IMR-90 (cell line): ENCODE measurements around the gene SELENOP. TPM values are rescaled to one million over a fixed set of nuclear protein-coding genes. Genes with fewer than 3 reads are reported as not detected.

Source experiments
- ATAC-seq: fragments of 200-7000 bp; cut with Tn5 transposase; 2 replicates; pipeline ENCODE4 v1.9.1; 2020; ENCODE audit warnings: low read depth, mild to moderate bottlenecking, moderate library complexity
- BruUV-seq: library from RNA; stranded (reverse); fragments of 400-500 nt; replicated peaks from 2 replicates; lab custom pipeline; 2021; lab: Mats Ljungman, UMichigan
- CTCF ChIA-PET: fragments of 300-600 bp; formaldehyde crosslinking; extraction: SDS; loops from one replicate; lab custom pipeline; 2021; ENCODE audit warnings: antibody characterized with exemption; lab: Yijun Ruan, JAX
- POLR2A ChIA-PET: fragments of 300-600 bp; sonication (Branson Sonifier 250); formaldehyde crosslinking; loops from one replicate; lab custom pipeline; 2022; ENCODE audit warnings: antibody characterized with exemption; ENCODE audit not compliant: unreplicated experiment; lab: Charles Lee
- DNase-seq: peaks from one replicate; pipeline ENCODE4 v3.0.0; 2013
- H2AFZ ChIP-seq: replicated peaks from 2 replicates; pipeline ENCODE3; 2013; ENCODE audit warnings: low read length, mild to moderate bottlenecking; ENCODE audit not compliant: poor library complexity
- H2AK5ac ChIP-seq: 2 replicates; pipeline ENCODE4 v1.6.1; 2013; ENCODE audit warnings: low read depth, low read length, inconsistent platforms
- H2AK9ac ChIP-seq: replicated peaks from 2 replicates; pipeline ENCODE3; 2013; ENCODE audit warnings: mild to moderate bottlenecking, low read depth, low read length, moderate library complexity; ENCODE audit not compliant: poor library complexity
- H2BK120ac ChIP-seq: 2 replicates; pipeline ENCODE4 v1.6.1; 2013; ENCODE audit warnings: low read depth, low read length, inconsistent platforms
- H2BK15ac ChIP-seq: 3 replicates; pipeline ENCODE4 v1.6.1; 2013; ENCODE audit warnings: low read depth, low read length, inconsistent platforms
- H2BK20ac ChIP-seq: 2 replicates; pipeline ENCODE4 v1.6.1; 2013; ENCODE audit warnings: low read depth, mild to moderate bottlenecking, inconsistent platforms, low read length, moderate library complexity
- H2BK5ac ChIP-seq: 2 replicates; pipeline ENCODE4 v1.6.1; 2013; ENCODE audit warnings: mild to moderate bottlenecking, low read depth, low read length, inconsistent platforms; ENCODE audit not compliant: poor library complexity, severe bottlenecking
- H3K14ac ChIP-seq: replicated peaks from 2 replicates; pipeline ENCODE4 v1.6.1; 2013; ENCODE audit warnings: low read depth, low read length, inconsistent platforms
- H3K18ac ChIP-seq: 2 replicates; pipeline ENCODE4 v1.6.1; 2013; ENCODE audit warnings: low read depth, low read length, control low read depth
- H3K23ac ChIP-seq: 2 replicates; pipeline ENCODE4 v1.6.1; 2013; ENCODE audit warnings: low read depth, low read length, inconsistent platforms
- H3K27ac ChIP-seq: 2 replicates; pipeline ENCODE4 v1.5.1; 2013; ENCODE audit warnings: mild to moderate bottlenecking, control low read depth, low read length; ENCODE audit not compliant: insufficient read depth
- H3K27me3 ChIP-seq: 2 replicates; pipeline ENCODE4 v1.6.1; 2013; ENCODE audit warnings: low read length; ENCODE audit not compliant: control insufficient read depth, insufficient read depth
- H3K36me3 ChIP-seq: 2 replicates; pipeline ENCODE4 v1.6.1; 2013; ENCODE audit warnings: low read length, mixed read lengths; ENCODE audit not compliant: control insufficient read depth, insufficient read depth
- H3K4ac ChIP-seq: 2 replicates; pipeline ENCODE4 v1.6.1; 2013; ENCODE audit warnings: low read depth, low read length, inconsistent platforms
- H3K4me1 ChIP-seq: 2 replicates; pipeline ENCODE4 v1.6.1; 2013; ENCODE audit warnings: low read length, mixed read lengths; ENCODE audit not compliant: control insufficient read depth, insufficient read depth
- H3K4me2 ChIP-seq: 2 replicates; pipeline ENCODE4 v1.6.1; 2013; ENCODE audit warnings: low read depth, mild to moderate bottlenecking, control low read depth, low read length, moderate library complexity
- H3K4me3 ChIP-seq: 2 replicates; pipeline ENCODE4 v1.5.1; 2013; ENCODE audit warnings: low read depth, mild to moderate bottlenecking, control low read depth, low read length, moderate library complexity; ENCODE audit not compliant: insufficient read depth
- H3K56ac ChIP-seq: 2 replicates; pipeline ENCODE4 v1.6.1; 2013; ENCODE audit warnings: low read length, inconsistent platforms; ENCODE audit not compliant: insufficient read depth; ENCODE audit errors: extremely low read depth
- H3K79me1 ChIP-seq, 2 experiments: 2 replicates each; pipeline ENCODE4 v1.6.1; 2013; ENCODE audit warnings: low read length in 2 of 2, inconsistent platforms in 1 of 2, low read depth in 1 of 2
- H3K9ac ChIP-seq: 2 replicates; pipeline ENCODE4 v1.6.1; 2013; ENCODE audit warnings: low read depth, low read length, control low read depth
- H3K9me1 ChIP-seq: 2 replicates; pipeline ENCODE4 v1.6.1; 2013; ENCODE audit warnings: low read length, inconsistent platforms; ENCODE audit not compliant: insufficient read depth
- H3K9me3 ChIP-seq: 2 replicates; pipeline ENCODE4 v1.6.1; 2013; ENCODE audit warnings: low read length; ENCODE audit not compliant: control insufficient read depth, insufficient read depth
- H4K20me1 ChIP-seq: 2 replicates; pipeline ENCODE4 v1.6.1; 2013; ENCODE audit warnings: low read length, inconsistent platforms; ENCODE audit not compliant: insufficient read depth
- H4K5ac ChIP-seq: 2 replicates; pipeline ENCODE4 v1.6.1; 2013; ENCODE audit warnings: mild to moderate bottlenecking, low read depth, low read length, control low read depth
- H4K8ac ChIP-seq, 2 experiments: 2 replicates each; pipeline ENCODE4 v1.6.1; 2013; ENCODE audit warnings: low read depth in 2 of 2, low read length in 2 of 2, control low read depth in 1 of 2, inconsistent platforms in 1 of 2
- H4K91ac ChIP-seq: 2 replicates; pipeline ENCODE4 v1.6.1; 2013; ENCODE audit warnings: low read depth, low read length, inconsistent platforms; ENCODE audit not compliant: insufficient read depth
- BHLHE40 ChIP-seq: fragments of 150-350 bp; IDR thresholded peaks from 2 replicates; pipeline ENCODE4 v1.6.1; 2016; ENCODE audit warnings: mild to moderate bottlenecking, low read depth, low read length
- CEBPB ChIP-seq: IDR thresholded peaks from 2 replicates; pipeline ENCODE4 v1.6.1; 2012; ENCODE audit warnings: low read depth, low read length, improper control_type of control experiment
- CHD1 ChIP-seq: IDR thresholded peaks from 2 replicates; pipeline ENCODE4 v1.6.1; 2012; ENCODE audit warnings: low read depth, low read length, improper control_type of control experiment
- FOS ChIP-seq: fragments of 150-350 bp; IDR thresholded peaks from 2 replicates; pipeline ENCODE4 v1.6.1; 2016; ENCODE audit warnings: low read depth, low read length
- MAFK ChIP-seq: IDR thresholded peaks from 2 replicates; pipeline ENCODE4 v1.6.1; 2012; ENCODE audit warnings: low read depth, low read length, improper control_type of control experiment
- MAZ ChIP-seq: IDR thresholded peaks from 2 replicates; pipeline ENCODE4 v1.6.1; 2012; ENCODE audit warnings: low read depth, mild to moderate bottlenecking, low read length, improper control_type of control experiment, moderate library complexity, borderline replicate concordance
- MXI1 ChIP-seq: IDR thresholded peaks from 2 replicates; pipeline ENCODE4 v1.6.1; 2012; ENCODE audit warnings: low read depth, mild to moderate bottlenecking, low read length, moderate library complexity, borderline replicate concordance
- NFE2L2 ChIP-seq: fragments of 150-350 bp; IDR thresholded peaks from 2 replicates; pipeline ENCODE4 v1.6.1; 2016; ENCODE audit warnings: low read depth, mild to moderate bottlenecking, low read length
- POLR2A ChIP-seq: IDR thresholded peaks from 2 replicates; pipeline ENCODE4 v1.6.1; 2012; ENCODE audit warnings: mild to moderate bottlenecking, low read depth, low read length
- RAD21 ChIP-seq: IDR thresholded peaks from 2 replicates; pipeline ENCODE4 v1.6.1; 2012; ENCODE audit warnings: low read length, improper control_type of control experiment
- RCOR1 ChIP-seq: IDR thresholded peaks from 2 replicates; pipeline ENCODE4 v1.6.1; 2012; ENCODE audit warnings: mild to moderate bottlenecking, low read length, improper control_type of control experiment; ENCODE audit not compliant: insufficient replicate concordance
- RFX5 ChIP-seq: IDR thresholded peaks from 2 replicates; pipeline ENCODE4 v1.8.0; 2012; ENCODE audit warnings: low read depth, mild to moderate bottlenecking, low read length, moderate library complexity
- SMC3 ChIP-seq: fragments of 150-350 bp; IDR thresholded peaks from 2 replicates; pipeline ENCODE4 v1.6.1; 2016; ENCODE audit warnings: low read depth, mild to moderate bottlenecking, antibody characterized with exemption, low read length, moderate library complexity
- WGBS, 2 experiments: methylation state at CpG; one replicate each; pipeline versions ENCODE4 v1.1.5 to v1.1.7; 2013; ENCODE audit warnings: missing lambda C conversion rate in 2 of 2; ENCODE audit not compliant: insufficient read length in 1 of 2; ENCODE audit errors: extremely low coverage in 2 of 2; 5-methylcytosine and 5-hydroxymethylcytosine counted together
- dilution Hi-C: fragments of 300-500 bp; cut with HindIII; formaldehyde crosslinking; loops from one replicate; pipeline ENCODE4 v1.14.3; 2018; ENCODE audit warnings: low sequenced_read_pairs; ENCODE audit not compliant: unreplicated experiment
- in situ Hi-C: fragments of 300-500 bp; cut with MboI; formaldehyde crosslinking; loops from 3 replicates; pipeline ENCODE4 v1.14.3; 2019; ENCODE audit warnings: low sequenced_read_pairs, inconsistent platforms, mixed read lengths
- intact Hi-C: fragments of 100-400 bp; cut with micrococcal nuclease; formaldehyde crosslinking; loops from 2 replicates; pipeline ENCODE4 v1.10.0; 2022
- polyA plus RNA-seq, 3 experiments: library from polyadenylated mRNA; depleted of rRNA; stranded (reverse); fragments of >200 nt; gene quantifications; 2 replicates each; pipeline ENCODE4 v1.2.3, GENCODE V29; 2012; ENCODE audit warnings: low replicate concordance in 1 of 3
- total RNA-seq: library from RNA; depleted of rRNA; stranded (reverse); fragments of >200 nt; gene quantifications from 2 replicates; pipeline ENCODE4 v1.2.3, GENCODE V29; 2012
- TF ChIP-seq, protein P1 (sequence below): fragments of 150-350 bp; IDR thresholded peaks from 2 replicates; pipeline ENCODE4 v1.6.1; 2017; ENCODE audit warnings: mild to moderate bottlenecking, antibody characterized with exemption, low read length, low read depth
- TF ChIP-seq, protein P2 (sequence below): fragments of 150-350 bp; IDR thresholded peaks from 2 replicates; pipeline ENCODE4 v1.6.1; 2016; ENCODE audit warnings: low read depth, mild to moderate bottlenecking, low read length, moderate library complexity, borderline replicate concordance
- TF ChIP-seq, protein P3 (sequence below): conservative IDR thresholded peaks from 2 replicates; pipeline ENCODE4 v1.5.1; 2012; ENCODE audit warnings: mild to moderate bottlenecking, low read depth, low read length, improper control_type of control experiment

SELENOP gene
- total and polyA plus RNA-seq, 2 of the 4 experiments (the other 2 are of a cell fraction) = 0.55 to 1.1 TPM

- Histone ChIP-seq H2BK15ac (no peak overlapping the region), H2BK20ac (no peak overlapping the region), H3K27me3 (no peaks in the 10 kb centered on the region), H4K5ac (no peak overlapping the region), H3K4ac (no peak overlapping the region), H3K9me3 (no peaks in the 10 kb centered on the region), H3K4me2 (no peak overlapping the region), H3K9me1 (no peaks in the 10 kb centered on the region), H3K4me3 (no peak overlapping the region), H3K9ac (no peak overlapping the region), H3K23ac (no peak overlapping the region), H2AFZ (no peak overlapping the region), H3K36me3 (no peaks in the 10 kb centered on the region), H3K4me1 (no peaks in the 10 kb centered on the region), H3K27ac (no peak overlapping the region), H3K18ac (no peak overlapping the region), H4K8ac (no peak overlapping the region), H2BK120ac (no peak overlapping the region), H4K91ac (no peak overlapping the region), H3K14ac (no peak overlapping the region), H3K56ac (no peak overlapping the region), H2BK5ac (no peak overlapping the region), H2AK5ac (no peak overlapping the region), H2AK9ac (no peak overlapping the region), H4K20me1 (no peaks in the 10 kb centered on the region), H3K79me1 (no peaks in the 10 kb centered on the region)
- POLR2A ChIA-PET = no interaction called here
- no TSS peak for BruUV-seq
- TF ChIP-seq RAD21 (no peak), MAFK (no peak), BHLHE40 (no peak), FOS (no peak), SMC3 (no peak), MXI1 (no peak), CHD1 (no peak), NFE2L2 (no peak), POLR2A (no peak), CEBPB (no peak), RFX5 (no peak), MAZ (no peak), RCOR1 (no peak)
- TF ChIP-seq, protein P1, sequence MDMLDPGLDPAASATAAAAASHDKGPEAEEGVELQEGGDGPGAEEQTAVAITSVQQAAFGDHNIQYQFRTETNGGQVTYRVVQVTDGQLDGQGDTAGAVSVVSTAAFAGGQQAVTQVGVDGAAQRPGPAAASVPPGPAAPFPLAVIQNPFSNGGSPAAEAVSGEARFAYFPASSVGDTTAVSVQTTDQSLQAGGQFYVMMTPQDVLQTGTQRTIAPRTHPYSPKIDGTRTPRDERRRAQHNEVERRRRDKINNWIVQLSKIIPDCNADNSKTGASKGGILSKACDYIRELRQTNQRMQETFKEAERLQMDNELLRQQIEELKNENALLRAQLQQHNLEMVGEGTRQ = no peak
- TF ChIP-seq, protein P2, sequence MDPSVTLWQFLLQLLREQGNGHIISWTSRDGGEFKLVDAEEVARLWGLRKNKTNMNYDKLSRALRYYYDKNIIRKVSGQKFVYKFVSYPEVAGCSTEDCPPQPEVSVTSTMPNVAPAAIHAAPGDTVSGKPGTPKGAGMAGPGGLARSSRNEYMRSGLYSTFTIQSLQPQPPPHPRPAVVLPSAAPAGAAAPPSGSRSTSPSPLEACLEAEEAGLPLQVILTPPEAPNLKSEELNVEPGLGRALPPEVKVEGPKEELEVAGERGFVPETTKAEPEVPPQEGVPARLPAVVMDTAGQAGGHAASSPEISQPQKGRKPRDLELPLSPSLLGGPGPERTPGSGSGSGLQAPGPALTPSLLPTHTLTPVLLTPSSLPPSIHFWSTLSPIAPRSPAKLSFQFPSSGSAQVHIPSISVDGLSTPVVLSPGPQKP = no peak
- TF ChIP-seq, protein P3, sequence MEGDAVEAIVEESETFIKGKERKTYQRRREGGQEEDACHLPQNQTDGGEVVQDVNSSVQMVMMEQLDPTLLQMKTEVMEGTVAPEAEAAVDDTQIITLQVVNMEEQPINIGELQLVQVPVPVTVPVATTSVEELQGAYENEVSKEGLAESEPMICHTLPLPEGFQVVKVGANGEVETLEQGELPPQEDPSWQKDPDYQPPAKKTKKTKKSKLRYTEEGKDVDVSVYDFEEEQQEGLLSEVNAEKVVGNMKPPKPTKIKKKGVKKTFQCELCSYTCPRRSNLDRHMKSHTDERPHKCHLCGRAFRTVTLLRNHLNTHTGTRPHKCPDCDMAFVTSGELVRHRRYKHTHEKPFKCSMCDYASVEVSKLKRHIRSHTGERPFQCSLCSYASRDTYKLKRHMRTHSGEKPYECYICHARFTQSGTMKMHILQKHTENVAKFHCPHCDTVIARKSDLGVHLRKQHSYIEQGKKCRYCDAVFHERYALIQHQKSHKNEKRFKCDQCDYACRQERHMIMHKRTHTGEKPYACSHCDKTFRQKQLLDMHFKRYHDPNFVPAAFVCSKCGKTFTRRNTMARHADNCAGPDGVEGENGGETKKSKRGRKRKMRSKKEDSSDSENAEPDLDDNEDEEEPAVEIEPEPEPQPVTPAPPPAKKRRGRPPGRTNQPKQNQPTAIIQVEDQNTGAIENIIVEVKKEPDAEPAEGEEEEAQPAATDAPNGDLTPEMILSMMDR = no peak
- whole genome bisulfite sequencing, 2 experiments = no CpG with 5 or more reads among the region's 5 CpGs
- dilution Hi-C loops (no loop called here), intact Hi-C loops (no loop called here), in situ Hi-C loops (loop anchor here (25.0 kb wide), 1 partner anchor 889 kb away; the partner anchor contains the start of gene OXCT1)
- DNase-seq (no peak), ATAC-seq (no peak)
- CTCF ChIA-PET = interaction anchor here (0.6 kb wide), 2 partner anchors 16 to 683 kb away, joined by 3 to 4 read pairs; no protein-coding TSS in a partner anchor
Measured at GRCh38 chr5:42751044-42751443, 60.6 kb downstream of the SELENOP start.
